ENCODE data around the gene SLC45A3. TPM values are rescaled to one million over a fixed set of nuclear protein-coding genes. Genes with fewer than 3 reads are reported as not detected.

SLC45A3 gene
- polyA plus RNA-seq, 1 experiment, result 1.7 TPM

DNA sequence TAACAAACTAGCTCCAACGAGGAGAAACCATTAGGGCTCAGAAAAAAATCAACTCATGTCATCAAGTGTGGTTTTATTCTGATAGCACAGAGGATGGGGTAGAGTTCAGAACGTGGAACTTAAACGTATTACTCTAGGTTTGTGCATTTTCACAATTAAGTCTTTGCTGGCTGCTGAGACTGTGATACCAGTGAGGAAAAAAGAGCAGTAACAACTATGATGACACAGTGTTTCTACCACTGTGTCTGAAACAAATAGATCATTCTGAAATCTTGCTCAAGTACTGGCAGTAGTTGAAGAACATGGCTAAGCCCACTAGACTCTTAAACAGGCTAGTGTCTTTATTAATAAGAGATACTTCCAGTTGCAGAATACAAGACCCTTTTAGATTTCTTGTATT lies 38.7 kb upstream of the SLC45A3 start:
- DNase-seq (ENCODE audit: low read depth, low spot score), result no peak
- no peak overlapping the region for H3K27ac ChIP-seq (ENCODE audit: low read depth, low read length)
- no peak overlapping the region for H3K4me3 ChIP-seq (ENCODE audit: low read depth, low read length)
- POLR2A ChIA-PET, result no interaction called here
- H3K27me3 ChIP-seq (ENCODE audit: control insufficient read depth, insufficient read depth, low read length), result no peaks in the 10 kb centered on the region
- TF ChIP-seq, protein P1, sequence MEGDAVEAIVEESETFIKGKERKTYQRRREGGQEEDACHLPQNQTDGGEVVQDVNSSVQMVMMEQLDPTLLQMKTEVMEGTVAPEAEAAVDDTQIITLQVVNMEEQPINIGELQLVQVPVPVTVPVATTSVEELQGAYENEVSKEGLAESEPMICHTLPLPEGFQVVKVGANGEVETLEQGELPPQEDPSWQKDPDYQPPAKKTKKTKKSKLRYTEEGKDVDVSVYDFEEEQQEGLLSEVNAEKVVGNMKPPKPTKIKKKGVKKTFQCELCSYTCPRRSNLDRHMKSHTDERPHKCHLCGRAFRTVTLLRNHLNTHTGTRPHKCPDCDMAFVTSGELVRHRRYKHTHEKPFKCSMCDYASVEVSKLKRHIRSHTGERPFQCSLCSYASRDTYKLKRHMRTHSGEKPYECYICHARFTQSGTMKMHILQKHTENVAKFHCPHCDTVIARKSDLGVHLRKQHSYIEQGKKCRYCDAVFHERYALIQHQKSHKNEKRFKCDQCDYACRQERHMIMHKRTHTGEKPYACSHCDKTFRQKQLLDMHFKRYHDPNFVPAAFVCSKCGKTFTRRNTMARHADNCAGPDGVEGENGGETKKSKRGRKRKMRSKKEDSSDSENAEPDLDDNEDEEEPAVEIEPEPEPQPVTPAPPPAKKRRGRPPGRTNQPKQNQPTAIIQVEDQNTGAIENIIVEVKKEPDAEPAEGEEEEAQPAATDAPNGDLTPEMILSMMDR (IDR thresholded peaks at IDR 0.05; ENCODE audit: low read depth, low read length), result no peak
- CTCF ChIA-PET, result interaction anchor here (16.1 kb wide), 1 partner anchor 7 kb away, joined by 174 read pairs; no protein-coding TSS in a partner anchor
- H3K9me3 ChIP-seq (ENCODE audit: control insufficient read depth, insufficient read depth, low read length), result no peaks in the 10 kb centered on the region

DNA sequence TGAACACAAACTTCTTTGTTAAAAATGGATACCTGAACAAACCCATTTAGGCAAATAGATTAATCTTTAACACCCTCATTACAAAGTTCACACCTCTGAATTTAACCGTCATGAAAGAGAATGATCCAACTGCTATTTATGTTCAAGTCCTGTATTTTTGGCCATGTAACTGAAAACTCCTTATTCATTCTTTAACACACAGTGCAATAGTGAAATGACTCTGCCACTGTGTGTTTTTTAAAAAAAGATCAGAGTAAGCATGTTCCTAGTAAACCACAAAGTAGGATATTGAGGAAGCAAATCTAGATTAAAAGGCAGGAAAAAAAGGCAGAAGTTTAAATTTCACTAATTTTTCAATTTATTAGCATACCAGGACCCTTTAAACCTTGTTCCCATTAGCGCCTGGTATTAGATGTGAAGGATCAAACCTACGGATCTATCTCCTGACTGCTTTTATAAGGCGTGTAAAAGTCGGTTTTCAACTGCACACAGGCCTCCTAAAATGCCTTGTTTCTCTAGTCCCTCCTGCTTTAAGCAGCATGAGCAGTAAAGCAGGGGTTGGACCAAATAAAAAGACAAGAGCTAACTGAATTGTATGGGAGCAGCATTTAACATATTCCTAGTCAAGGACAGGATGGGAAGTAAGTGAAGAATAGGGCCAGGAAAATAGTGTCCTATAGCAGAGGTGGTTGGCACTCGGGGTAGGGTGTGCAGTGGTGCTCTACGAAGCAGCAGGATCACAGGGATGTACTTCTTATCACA lies 36.2 kb upstream of the SLC45A3 start:
- DNase-seq (ENCODE audit: low read depth, low spot score), result no peak
- Histone ChIP-seq H3K27me3 (ENCODE audit: control insufficient read depth, insufficient read depth, low read length) (no peaks in the 10 kb centered on the region), H3K27ac (ENCODE audit: low read depth, low read length) (no peak overlapping the region), H3K9me3 (ENCODE audit: control insufficient read depth, insufficient read depth, low read length) (no peaks in the 10 kb centered on the region), H3K4me3 (ENCODE audit: low read depth, low read length) (no peak overlapping the region)
- ChIA-PET CTCF (no interaction called here), POLR2A (no interaction called here)
- TF ChIP-seq, protein P1 (IDR thresholded peaks at IDR 0.05; ENCODE audit: low read depth, low read length), result no peak

DNA sequence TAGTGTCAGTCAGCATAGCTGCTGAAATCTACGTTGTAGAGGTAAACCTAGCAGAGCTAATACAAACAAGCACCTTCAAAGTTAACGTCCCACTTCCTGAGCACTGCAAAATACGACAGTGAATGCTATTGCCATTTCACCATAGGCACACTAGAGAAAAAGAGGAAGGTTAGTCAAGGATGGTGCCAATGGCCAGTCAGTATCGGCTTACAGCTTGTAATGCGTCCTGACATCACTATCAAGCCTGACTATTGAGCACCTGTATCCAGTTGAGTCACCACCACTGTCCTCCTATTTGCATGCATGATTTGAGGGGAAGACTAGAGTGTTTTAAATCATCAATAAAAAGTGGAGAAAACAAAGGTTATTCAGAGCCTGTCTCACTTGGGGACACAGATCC lies 35.3 kb upstream of the SLC45A3 start:
- TF ChIP-seq, protein P1 (IDR thresholded peaks at IDR 0.05; ENCODE audit: low read depth, low read length), result no peak
- H3K4me3 ChIP-seq (ENCODE audit: low read depth, low read length), result no peak overlapping the region
- H3K9me3 ChIP-seq (ENCODE audit: control insufficient read depth, insufficient read depth, low read length), result no peaks in the 10 kb centered on the region
- no peak for DNase-seq (ENCODE audit: low read depth, low spot score)
- no peak overlapping the region for H3K27ac ChIP-seq (ENCODE audit: low read depth, low read length)
- POLR2A ChIA-PET, result no interaction called here
- CTCF ChIA-PET, result interaction anchor here (5.5 to 10.1 kb wide), 3 partner anchors 11 to 123 kb away, joined by 64 to 339 read pairs (median 174); no protein-coding TSS in a partner anchor
- no peaks in the 10 kb centered on the region for H3K27me3 ChIP-seq (ENCODE audit: control insufficient read depth, insufficient read depth, low read length)

DNA sequence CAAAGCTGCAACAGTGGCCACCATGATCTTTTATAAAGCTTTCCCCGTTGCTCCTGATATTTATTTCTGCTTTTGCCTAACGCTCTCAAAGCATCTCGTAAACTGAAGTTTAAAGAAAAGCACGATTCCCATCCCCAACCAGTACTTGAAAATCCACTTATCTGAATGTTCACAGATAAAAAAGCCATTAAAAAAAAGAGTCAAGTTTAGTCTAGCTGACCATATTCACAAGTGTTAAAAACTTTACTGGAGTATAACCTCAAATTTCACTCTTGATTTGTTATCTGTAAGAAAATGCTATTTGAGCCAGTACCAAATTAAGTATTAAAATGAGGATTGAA lies 34.6 kb upstream of the SLC45A3 start:
- ChIA-PET CTCF (interaction anchor here (0.6 to 10.1 kb wide), 4 partner anchors 11 to 122 kb away, joined by 3 to 339 read pairs (median 119); no protein-coding TSS in a partner anchor), POLR2A (no interaction called here)
- no peak overlapping the region for H3K4me3 ChIP-seq (ENCODE audit: low read depth, low read length)
- TF ChIP-seq, protein P1 (IDR thresholded peaks at IDR 0.05; ENCODE audit: low read depth, low read length), result no peak
- no peaks in the 10 kb centered on the region for H3K9me3 ChIP-seq (ENCODE audit: control insufficient read depth, insufficient read depth, low read length)
- no peak overlapping the region for H3K27ac ChIP-seq (ENCODE audit: low read depth, low read length)
- no peaks in the 10 kb centered on the region for H3K27me3 ChIP-seq (ENCODE audit: control insufficient read depth, insufficient read depth, low read length)
- DNase-seq (ENCODE audit: low read depth, low spot score), result no peak

DNA sequence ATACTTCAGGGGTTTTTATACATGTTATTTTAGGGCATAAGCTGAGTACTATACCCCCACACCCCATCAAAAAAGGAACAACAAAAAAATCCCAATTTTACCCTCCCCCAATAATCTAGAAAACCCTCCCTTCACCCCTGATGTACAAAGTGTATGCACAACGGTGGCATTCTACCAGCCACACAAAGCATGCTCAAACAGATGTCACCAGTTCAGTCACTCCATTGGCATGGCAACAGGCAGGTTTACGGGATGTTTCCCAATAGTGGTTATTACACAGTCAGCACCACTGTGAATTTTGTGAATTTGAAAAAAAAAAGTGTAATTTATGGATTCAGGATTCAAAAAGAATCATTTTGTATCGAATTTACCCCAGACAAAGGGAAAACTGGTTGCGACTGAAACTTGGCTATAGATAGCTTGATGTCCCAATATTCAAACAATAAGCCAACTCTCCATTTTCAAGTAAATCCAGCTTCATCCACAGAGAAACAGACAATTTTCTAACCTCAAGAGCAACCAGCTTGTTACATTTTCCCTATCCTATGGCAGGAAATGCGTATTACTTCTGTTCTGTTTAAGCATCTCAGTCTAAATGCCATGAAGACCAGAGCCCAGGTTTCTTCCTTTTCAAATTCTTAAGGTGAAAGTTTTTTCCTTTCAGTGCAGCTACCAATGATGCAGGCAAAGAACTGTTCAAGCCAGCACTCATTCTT lies 34.0 kb upstream of the SLC45A3 start:
- Histone ChIP-seq H3K27ac (ENCODE audit: low read depth, low read length) (no peak overlapping the region), H3K4me3 (ENCODE audit: low read depth, low read length) (no peak overlapping the region), H3K27me3 (ENCODE audit: control insufficient read depth, insufficient read depth, low read length) (no peaks in the 10 kb centered on the region), H3K9me3 (ENCODE audit: control insufficient read depth, insufficient read depth, low read length) (no peaks in the 10 kb centered on the region)
- ChIA-PET CTCF (interaction anchor here (0.6 to 10.1 kb wide), 6 partner anchors 12 to 263 kb away, joined by 3 to 339 read pairs (median 36); no protein-coding TSS in a partner anchor), POLR2A (interaction anchor here (1.0 kb wide), 1 partner anchor 34 kb away, joined by 6 read pairs; no protein-coding TSS in a partner anchor)
- DNase-seq (ENCODE audit: low read depth, low spot score), result no peak
- TF ChIP-seq, protein P1 (IDR thresholded peaks at IDR 0.05; ENCODE audit: low read depth, low read length), result no peak

Data from AG04450 (cell line).